Pancreas (tissue), 10 donors: ENCODE measurements around the gene TAF6. TPM values are rescaled to one million over a fixed set of nuclear protein-coding genes. Genes with fewer than 3 reads are reported as not detected.

Source experiments
- ATAC-seq, 4 donors: fragments of 200-7000 bp; cut with Tn5 transposase; one replicate each; pipeline versions ENCODE4 v1.8.0 to v1.9.1; 2020; ENCODE audit warnings: mild to moderate bottlenecking in 4 of 4, moderate library complexity in 4 of 4
- DNase-seq, 6 donors: peaks; one replicate each; pipeline ENCODE4 v3.0.0-alpha.2; 2020
- FAIRE-seq: peaks from 2 replicates; lab custom pipeline; 2012; peaks lifted over from hg19 to GRCh38; lab: Jason Lieb, UNC
- H3K27ac ChIP-seq, 4 donors: fragments of 200-600 bp; sonication (generic); 1 replicate in 3 of 4; 2 replicates in 1 of 4; pipeline versions ENCODE4 v1.5.0 to v1.8.0; 2020
- H3K27me3 ChIP-seq, 4 donors: fragments of 200-600 bp; one replicate each; pipeline ENCODE4 v1.8.0; 2021
- H3K36me3 ChIP-seq, 3 donors: fragments of 200-600 bp; sonication (generic) in 1 of 3; one replicate each; pipeline versions ENCODE4 v1.5.0 to v1.8.0; 2020 to 2021
- H3K4me1 ChIP-seq, 3 donors: fragments of 200-600 bp; one replicate each; pipeline ENCODE4 v1.8.0; 2021
- H3K4me3 ChIP-seq, 4 donors: fragments of 200-600 bp; sonication (generic) in 2 of 4; one replicate each; pipeline versions ENCODE4 v1.5.0 to v1.8.0; 2020 to 2021
- H3K9me3 ChIP-seq, 4 donors: fragments of 200-600 bp; one replicate each; pipeline ENCODE4 v1.8.0; 2021
- WGBS, 2 donors: extraction: QIAGEN DNeasy Blood & Tissue Kit; methylation state at CpG; one replicate each; pipeline ENCODE4 v1.1.7; 2013; 5-methylcytosine and 5-hydroxymethylcytosine counted together
- intact Hi-C, 3 donors: fragments of 100-400 bp; cut with DNase I; formaldehyde crosslinking; loops; one replicate each; pipeline versions ENCODE4 v1.11.1 to v1.14.2; 2022
- polyA plus RNA-seq, 2 donors: library from polyadenylated mRNA; stranded (reverse); fragments of 200-250 nt; gene quantifications; one replicate each; pipeline ENCODE4 v1.2.3, GENCODE V29; 2013
- total RNA-seq, 6 donors: library from RNA; stranded (reverse); fragmentation: NEBNext Ultra II Directional in 4 of 6; extraction: Animal tissue kit (Norgen Biotek cat#: 25700) in 4 of 6; gene quantifications; one replicate each; pipeline versions ENCODE4 v1.2.1 to v1.2.4, GENCODE V29; 2021 to 2023
- TF ChIP-seq, protein P1 (sequence below), 4 donors: fragments of 200-600 bp; sonication (generic) in 3 of 4; IDR thresholded peaks; one replicate each; pipeline versions ENCODE4 v1.5.0 to v1.8.0; 2021; ENCODE audit warnings: antibody characterized with exemption in 4 of 4
- donor health status: healthy with polysubstance abuse.
- donor health status: DM: no; HTN: no; CAD: no; lungs with moderate emphysema.
- donor health status: DM: no; HTN: no; CAD: no.
- donor health status: control.
- donor health status: control.
- donor health status: Bipolar disorder and iron deficiency.
- donor health status: DM: yes; HTN: yes; CAD: no.
- donor health status: DM: no; HTN: no; CAD: no.
- donor health status: DM: no; HTN: no; CAD: no.
- donor health status: DM: yes; HTN: yes; CAD: no.

TAF6 gene
- total and polyA plus RNA-seq, 8 donors, result 11.7 to 39.6 (median 15.3) TPM

DNA sequence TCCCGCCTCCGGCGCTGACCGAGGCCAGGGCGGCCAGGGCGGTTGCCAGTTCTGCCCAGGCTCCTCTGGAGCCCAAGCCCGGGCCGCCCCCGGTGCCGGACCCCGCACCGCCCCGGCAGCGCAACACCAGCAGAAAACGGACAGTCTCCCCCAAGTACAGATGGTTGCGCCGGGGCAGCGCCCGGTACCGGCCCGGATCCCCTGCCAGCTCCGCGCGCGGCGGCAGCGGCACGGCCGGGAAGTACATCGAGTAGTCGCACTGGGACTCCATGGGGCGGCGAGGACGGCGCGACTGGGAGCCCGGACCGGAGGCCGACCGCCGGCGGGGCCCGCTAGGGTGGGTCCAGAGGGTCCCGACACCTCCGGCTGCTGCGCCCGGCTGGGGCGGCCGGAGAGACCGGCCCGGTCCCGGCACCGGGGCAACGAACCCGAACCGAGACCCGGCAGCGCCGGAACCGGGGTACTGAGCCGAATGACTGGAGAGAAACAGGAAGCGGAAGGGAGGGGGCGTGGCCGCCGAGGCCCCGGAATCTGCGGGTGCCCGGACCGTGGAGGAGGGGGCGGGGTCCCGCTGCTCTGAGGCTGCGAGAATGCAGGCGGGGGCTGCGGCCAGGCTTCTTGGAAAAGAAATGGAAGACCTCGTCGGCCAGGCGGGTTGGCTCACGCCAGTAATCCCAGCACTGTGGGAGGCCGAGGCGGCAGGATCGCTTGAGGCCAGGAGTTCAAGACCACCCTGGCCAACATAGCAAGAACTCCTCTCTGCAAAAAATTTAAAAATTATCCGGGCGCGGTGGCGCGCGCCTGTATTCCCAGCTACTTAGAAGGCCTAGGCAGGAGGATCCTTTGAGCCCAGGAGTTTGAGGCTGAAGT lies 39.3 kb upstream of the TAF6 start, which contains the start of gene TRAPPC14:
TSS of gene TRAPPC14 (minus strand) at position 495 of the 870 bp plus-strand sequence. CDS start at position 271, 224 bp downstream.
- intact Hi-C loops, result no loop called here
- peak within 1 kb of the TSS; percentile 71 to 95 (median 80) for H3K4me3 ChIP-seq
- H3K36me3 ChIP-seq, result no peaks in the 10 kb centered on the region
- WGBS, 2 donors, result 0 to 1% methylated on average over 60 to 87 of the region's 87 CpGs
- no peaks in the 10 kb centered on the region for H3K27me3 ChIP-seq
- FAIRE-seq (no peak), DNase-seq (peak; percentile 85 to 95 (median 92)), ATAC-seq (peak; percentile 90 to 96 (median 94))
- TF ChIP-seq, protein P1, sequence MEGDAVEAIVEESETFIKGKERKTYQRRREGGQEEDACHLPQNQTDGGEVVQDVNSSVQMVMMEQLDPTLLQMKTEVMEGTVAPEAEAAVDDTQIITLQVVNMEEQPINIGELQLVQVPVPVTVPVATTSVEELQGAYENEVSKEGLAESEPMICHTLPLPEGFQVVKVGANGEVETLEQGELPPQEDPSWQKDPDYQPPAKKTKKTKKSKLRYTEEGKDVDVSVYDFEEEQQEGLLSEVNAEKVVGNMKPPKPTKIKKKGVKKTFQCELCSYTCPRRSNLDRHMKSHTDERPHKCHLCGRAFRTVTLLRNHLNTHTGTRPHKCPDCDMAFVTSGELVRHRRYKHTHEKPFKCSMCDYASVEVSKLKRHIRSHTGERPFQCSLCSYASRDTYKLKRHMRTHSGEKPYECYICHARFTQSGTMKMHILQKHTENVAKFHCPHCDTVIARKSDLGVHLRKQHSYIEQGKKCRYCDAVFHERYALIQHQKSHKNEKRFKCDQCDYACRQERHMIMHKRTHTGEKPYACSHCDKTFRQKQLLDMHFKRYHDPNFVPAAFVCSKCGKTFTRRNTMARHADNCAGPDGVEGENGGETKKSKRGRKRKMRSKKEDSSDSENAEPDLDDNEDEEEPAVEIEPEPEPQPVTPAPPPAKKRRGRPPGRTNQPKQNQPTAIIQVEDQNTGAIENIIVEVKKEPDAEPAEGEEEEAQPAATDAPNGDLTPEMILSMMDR (IDR thresholded peaks at IDR 0.05), result no peak
- peaks cover 0 to 6% (median 0%) of the 10 kb centered on the region in 3 donors for H3K4me1 ChIP-seq
- peak within 1 kb of the TSS; percentile 1 to 69 (median 53) for H3K27ac ChIP-seq
- H3K9me3 ChIP-seq, result no peaks in the 10 kb centered on the region

DNA sequence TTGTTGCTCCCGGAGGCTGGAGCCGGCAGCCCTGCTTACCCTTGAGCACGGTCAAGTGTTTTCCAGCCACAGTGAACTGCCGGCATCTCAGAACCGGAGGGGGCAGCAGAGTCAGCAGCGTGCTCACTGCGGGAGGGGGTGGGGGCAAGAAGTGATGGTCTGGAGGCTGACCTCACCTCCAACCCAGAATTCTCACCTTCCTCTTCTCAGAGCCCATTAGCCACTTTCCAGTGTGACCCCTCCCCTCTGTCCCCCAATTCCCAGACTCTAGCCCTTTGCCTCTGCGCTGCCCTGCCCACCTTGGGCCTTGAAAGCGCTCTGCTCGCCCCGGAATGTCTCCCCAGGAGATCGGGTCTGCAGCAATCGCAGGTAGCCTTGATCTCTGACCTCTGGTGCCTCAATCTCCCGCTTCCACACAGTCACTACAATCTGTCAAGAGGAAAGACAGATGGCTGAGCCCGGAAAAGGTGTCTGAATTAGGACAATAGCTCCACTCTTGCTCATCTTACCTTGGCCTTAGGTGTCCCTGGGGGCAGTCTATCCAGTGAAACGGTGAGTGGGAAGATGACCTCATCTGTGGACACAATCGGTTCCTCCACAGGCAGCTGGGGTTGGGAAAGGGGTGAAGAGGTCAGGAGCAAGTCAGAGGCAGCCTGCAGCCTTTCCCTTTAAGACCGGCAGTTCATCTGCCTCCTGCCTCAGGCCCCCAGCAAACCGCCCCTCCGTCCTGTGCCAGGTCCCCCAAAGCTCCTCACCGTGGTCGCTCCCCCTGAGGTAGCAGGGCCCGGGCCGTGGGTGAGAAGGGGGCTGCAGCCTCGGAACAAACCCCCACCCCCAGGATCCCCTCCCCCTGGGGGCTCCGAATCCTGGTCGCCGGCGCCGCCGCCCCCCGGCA lies 38.4 kb upstream of the TAF6 start:
- ATAC-seq, result peak; percentile 22 to 57 (median 40)
- peak in 3 of 6 donors; percentile 37 to 78 (median 38) for DNase-seq
- H3K27ac ChIP-seq, result peak overlapping the region in 3 of 4 donors; percentile 53 to 69 (median 53)
- TF ChIP-seq, protein P1 (IDR thresholded peaks at IDR 0.05), result no peak
- no peaks in the 10 kb centered on the region for H3K9me3 ChIP-seq
- H3K36me3 ChIP-seq, result no peaks in the 10 kb centered on the region
- 14 to 17% methylated on average over 28 to 32 of the region's 32 CpGs for WGBS, 2 donors
- intact Hi-C loops, result no loop called here
- FAIRE-seq, result no peak
- peaks cover 0 to 6% (median 0%) of the 10 kb centered on the region in 3 donors for H3K4me1 ChIP-seq
- H3K4me3 ChIP-seq, result peak overlapping the region; percentile 71 to 95 (median 80)
- no peaks in the 10 kb centered on the region for H3K27me3 ChIP-seq

DNA sequence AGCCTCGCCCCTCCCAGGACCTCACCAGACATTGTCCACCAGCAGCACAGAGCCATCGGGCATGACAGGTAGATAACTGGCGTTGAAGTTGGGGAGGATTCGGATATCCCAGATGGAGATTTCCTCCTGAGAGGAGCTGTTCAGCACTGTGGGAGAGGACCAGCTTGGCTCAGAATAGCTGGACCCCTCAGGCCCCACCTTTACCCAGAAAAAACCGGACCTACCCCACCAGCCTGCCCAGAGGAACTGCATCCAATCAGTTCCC lies 37.8 kb upstream of the TAF6 start:
- Histone ChIP-seq H3K27me3 (no peaks in the 10 kb centered on the region), H3K4me1 (peaks cover 0 to 6% (median 0%) of the 10 kb centered on the region in 3 donors), H3K36me3 (no peaks in the 10 kb centered on the region), H3K4me3 (peak overlapping the region in 1 of 4 donors; percentile 77), H3K9me3 (no peaks in the 10 kb centered on the region), H3K27ac (no peak overlapping the region)
- intact Hi-C loops, result no loop called here
- no peak for ATAC-seq
- TF ChIP-seq, protein P1 (IDR thresholded peaks at IDR 0.05), result no peak
- FAIRE-seq, result no peak
- DNase-seq, result no peak
- WGBS, 2 donors, result 70 to 76% methylated on average over 5 of the region's 5 CpGs

DNA sequence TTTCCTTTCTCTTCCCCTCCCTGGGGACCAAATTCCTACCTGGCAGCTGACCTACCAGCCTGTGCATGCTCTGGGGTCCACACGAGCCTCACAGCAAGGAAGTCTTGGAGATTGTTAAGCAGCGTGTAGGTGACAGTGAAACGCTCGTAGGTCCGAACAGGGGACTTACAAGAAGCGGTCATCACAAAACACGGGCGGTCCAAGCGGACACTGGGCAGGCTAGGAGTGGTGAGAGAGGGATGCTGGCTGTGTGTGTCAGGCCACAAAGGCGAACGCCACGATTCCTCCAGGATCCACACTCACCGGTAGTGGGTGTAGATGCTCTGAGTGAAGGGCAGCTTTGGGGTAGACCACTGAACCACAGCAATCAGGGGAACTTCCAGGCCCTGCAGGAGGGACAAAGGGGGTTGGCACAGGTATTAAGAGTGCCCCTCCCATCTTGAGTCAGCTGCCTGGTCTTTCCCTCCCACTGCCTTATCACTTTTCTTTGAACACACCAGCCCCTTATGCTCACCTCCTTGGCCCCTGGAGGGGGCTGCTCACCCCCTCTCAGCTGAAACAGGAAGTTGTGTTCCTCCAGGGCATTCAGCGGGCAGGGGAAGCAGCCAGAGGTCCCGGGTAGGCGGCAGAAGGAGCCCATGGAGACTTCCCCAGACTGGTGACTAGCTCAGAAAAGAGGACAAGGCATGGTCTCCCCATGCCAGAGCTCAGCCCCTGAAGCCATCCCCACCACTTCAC lies 37.3 kb upstream of the TAF6 start:
- intact Hi-C loops, result no loop called here
- WGBS, 2 donors, result 87 to 92% methylated on average over 16 of the region's 16 CpGs
- TF ChIP-seq, protein P1 (IDR thresholded peaks at IDR 0.05), result no peak
- ATAC-seq (no peak), DNase-seq (no peak), FAIRE-seq (no peak)
- Histone ChIP-seq H3K27ac (no peak overlapping the region), H3K27me3 (no peaks in the 10 kb centered on the region), H3K36me3 (no peaks in the 10 kb centered on the region), H3K9me3 (no peaks in the 10 kb centered on the region), H3K4me1 (peaks cover 0 to 6% (median 0%) of the 10 kb centered on the region in 3 donors), H3K4me3 (no peak overlapping the region)
